NCI-H1417 treated with DMSO at 0.1 percent for 48 hours (cell line): ENCODE results near the gene KCTD16.

Experiments
- DNase-seq: peaks from one replicate; lab custom pipeline; 2025; lab: John Stamatoyannopoulos, UW

The KCTD16 gene

DNA sequence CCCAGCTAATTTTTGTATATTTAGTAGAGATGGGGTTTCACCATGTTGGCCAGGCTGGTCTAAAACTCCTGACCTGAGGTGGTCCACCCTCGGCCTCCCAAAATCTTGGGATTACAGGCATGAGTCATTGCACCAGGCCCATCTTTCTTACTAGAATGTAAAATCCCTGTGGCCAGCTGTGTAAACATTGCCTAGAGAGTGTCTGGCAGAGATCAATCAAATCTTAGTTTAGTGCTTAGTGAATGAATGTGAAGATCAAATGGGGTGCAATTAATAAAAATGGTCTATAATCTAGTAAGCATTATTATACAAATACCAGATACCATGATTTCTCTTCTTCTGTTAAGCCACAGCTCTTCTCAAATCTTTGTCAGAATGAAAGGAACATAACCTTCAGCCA, 289.9 kb downstream of the KCTD16 start:
- no peak for DNase-seq

- no peak for DNase-seq
These were observed 291.9 kb downstream of the KCTD16 start for GRCh38 chr5:144462577-144462976.

DNA sequence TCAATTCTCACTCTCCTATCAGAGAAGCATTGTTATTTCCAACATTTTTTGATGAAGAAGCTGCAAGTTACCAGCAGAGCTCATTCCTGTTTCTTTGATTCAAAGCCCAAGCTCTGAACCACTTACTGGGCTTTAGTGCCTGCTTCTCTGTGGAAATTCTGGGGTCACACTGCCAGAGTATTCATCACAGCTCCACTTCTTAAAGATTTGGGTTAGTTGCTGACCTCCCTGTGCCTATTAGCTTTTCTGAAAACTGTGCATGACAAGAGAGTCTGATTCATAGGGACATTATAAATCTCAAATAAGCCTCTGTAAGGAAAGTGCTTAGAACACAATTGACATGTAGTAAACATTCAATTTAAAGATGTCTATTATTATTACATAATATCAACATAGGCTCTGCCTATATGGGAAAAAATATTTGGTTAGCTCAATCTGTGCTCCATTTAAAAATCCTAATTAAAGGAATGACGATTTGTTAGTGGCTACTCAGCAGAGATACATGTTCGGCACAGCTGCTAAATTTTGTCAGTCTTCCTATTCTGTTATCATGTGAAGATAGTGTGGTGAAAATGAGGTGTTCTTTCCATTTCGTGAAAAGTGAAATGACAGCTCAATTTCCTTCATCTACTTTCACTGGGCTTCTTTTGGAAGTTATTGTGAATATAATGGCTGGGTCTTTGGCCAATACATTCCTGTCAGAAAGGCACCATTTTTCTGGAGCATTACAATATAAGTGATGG, 293.0 kb downstream of the KCTD16 start:
- DNase-seq, result no peak

GRCh38 chr5:144464306-144464705, 293.6 kb downstream of the KCTD16 start:
- no peak for DNase-seq

DNA sequence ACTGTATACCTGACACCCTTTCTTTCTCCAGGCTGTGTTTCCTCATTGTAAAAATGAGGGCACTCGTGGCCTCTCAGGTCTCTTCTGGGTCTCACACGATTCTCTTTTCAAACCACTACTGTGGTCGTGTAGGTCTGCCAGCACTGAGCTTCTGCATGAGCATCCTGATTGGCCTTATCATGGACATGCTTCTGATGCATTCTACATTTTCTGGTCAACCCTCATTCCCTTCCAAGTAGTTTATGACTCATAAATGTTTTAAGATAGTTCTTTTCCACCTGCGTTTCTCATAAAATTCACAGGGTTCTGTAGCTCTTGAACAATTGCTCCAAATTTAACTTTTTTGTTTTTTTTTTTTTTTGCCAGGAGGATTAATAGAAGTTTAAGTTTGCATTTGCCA, 294.8 kb downstream of the KCTD16 start:
- no peak for DNase-seq

- DNase-seq, result no peak
These were observed 297.1 kb downstream of the KCTD16 start for GRCh38 chr5:144467792-144468191.

DNA sequence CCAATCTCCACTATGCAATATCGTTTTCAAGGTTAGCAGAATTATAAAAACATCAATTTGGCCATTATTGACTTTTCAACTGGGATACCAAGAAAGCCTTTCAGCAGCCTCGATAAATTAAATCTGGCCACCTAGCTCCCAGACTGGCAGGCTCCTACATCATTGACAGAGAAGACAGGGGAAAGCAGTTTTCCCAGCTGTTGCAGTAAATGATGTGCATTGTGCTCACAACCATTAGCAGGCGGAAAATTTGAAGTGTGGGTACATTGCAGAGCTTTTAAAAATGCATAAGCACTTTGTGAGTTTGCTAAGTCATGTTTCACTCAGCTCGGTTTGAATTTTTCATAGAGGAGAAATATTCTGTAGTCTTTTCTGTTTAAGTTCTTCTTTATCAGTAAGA, 297.9 kb downstream of the KCTD16 start:
- DNase-seq, result no peak

DNA sequence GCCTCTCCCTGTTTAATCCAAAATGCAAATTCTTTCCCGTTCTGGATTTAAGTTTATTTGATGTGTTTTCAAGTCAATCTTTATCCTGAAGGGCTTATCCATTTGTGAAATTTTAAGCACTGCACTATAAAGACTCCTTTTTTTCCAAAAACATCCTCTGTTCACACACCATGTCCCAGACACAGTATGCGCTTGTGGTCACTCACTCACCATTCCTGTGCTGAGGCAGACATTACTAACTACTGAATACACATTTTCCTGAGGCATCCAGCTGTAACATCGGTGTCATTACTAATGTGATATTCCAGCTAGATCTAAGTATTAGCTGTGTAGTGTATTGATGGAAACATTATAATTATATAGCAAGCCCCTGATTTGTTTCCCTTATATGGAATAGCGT, 298.4 kb downstream of the KCTD16 start:
- DNase-seq, result no peak

DNA sequence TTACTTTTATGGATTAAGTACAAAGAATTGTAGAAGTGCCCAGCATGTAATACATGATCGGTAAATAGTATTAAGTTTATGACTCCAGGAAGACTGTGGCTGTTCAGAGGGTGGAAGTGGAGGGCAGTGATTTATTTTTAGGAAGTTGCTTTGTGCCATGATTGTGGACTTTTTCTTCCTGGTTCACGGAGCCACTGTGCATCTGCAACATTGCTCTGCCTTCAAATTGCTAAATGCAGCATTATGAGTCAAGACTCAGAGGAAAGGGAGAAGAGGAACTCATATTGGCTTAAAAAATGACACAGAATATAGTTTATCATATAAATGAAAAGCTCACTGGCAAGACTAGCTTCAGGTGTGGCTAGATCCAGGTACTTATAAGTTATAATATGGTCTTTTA, 301.5 kb downstream of the KCTD16 start:
- DNase-seq, result no peak

DNA sequence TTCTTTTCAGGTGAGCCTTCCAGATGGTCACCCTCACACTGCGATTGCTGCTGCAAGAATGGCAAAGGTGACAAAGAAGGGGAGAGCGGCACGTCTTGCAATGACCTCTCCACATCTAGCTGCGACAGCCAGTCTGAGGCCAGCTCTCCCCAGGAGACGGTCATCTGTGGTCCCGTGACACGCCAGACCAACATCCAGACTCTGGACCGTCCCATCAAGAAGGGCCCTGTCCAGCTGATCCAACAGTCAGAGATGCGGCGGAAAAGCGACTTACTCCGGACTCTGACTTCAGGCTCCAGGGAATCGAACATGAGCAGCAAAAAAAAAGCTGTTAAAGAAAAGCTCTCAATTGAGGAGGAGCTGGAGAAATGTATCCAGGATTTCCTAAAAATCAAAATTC, 303.0 kb downstream of the KCTD16 start:
- DNase-seq, result no peak

- DNase-seq, result no peak
These were observed 307.9 kb downstream of the KCTD16 start for GRCh38 chr5:144478565-144478964.

- DNase-seq, result no peak
These were observed 311.2 kb downstream of the KCTD16 start for GRCh38 chr5:144481861-144482260.

- DNase-seq, result no peak
These were observed 313.6 kb downstream of the KCTD16 start for GRCh38 chr5:144484124-144484897.

DNA sequence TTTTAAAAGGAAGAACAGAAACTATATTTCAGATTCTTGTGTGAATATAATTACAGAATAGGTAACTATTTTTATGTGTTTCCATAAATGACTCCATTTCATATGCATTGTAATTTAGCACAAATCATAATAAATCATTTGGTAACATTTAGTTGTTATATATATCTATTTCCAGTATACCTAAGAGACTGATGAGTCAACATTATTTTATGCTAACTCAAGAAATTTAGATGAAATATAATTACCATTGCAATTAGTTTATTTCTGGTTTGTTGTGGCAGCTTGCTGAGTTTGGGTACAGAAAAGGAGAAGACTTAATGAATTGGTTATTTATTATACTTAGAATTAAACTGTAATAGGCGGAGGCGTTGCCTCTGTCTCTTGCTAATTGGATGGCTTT, 314.9 kb downstream of the KCTD16 start:
- DNase-seq, result no peak

DNA sequence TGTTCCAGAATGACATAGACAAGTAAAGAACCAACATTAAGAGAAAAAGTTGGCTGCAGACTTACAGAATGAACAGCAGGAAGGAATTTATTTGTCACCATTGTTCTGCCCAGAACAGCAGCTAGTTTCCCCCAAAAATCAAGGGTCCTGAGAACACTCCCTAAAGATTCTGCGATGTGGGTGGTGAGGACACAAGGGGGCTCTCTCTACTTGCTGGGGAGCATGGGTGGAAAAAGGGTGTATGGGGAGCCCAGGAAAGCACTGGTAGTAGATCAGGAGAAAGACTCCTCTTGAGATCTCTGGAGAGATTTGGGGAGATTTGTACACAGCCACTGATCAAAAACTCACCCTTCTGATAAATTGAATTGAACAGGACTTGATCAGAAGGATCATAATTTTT, 316.5 kb downstream of the KCTD16 start:
- no peak for DNase-seq

DNA sequence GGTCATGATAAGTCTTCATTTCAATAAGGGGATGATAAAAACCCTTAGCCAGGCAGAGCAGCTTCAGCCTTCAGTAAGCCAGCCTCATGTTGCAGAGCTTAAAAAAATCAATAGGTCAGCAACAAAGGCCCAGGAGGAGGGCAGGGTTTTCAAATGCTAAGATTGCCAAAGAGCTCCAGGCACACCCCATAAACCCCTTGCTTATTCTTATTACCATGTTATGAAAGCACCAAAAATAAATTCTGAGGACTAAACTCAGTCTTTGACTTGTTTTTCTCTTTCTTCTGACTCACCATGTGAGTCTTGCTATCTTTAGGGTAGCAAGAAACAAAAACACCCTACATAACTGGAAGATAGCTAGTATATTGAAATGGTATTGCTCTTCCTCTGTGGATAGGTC, 317.1 kb downstream of the KCTD16 start:
- no peak for DNase-seq

DNA sequence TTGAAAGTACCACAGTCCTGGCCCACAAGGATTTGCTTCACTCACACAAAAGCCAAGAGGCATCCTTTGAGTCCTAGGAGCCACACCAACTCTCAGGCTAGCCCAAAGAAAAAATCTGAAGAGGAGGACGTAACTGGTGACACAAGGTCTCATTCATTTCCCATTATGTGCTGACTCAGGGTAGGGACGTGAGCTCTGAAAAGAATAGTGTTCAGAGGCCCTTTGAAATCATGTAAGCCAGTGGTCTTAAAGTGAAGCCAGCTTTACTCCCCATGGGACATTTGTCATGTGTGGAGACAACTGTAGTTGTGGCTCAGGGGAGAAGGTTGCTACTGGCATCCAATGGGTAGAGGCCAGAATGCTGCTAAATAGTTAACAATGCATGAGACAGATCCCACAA, 332.4 kb downstream of the KCTD16 start:
- DNase-seq, result no peak

GRCh38 chr5:144504929-144505577, 334.4 kb downstream of the KCTD16 start:
- no peak for DNase-seq

DNA sequence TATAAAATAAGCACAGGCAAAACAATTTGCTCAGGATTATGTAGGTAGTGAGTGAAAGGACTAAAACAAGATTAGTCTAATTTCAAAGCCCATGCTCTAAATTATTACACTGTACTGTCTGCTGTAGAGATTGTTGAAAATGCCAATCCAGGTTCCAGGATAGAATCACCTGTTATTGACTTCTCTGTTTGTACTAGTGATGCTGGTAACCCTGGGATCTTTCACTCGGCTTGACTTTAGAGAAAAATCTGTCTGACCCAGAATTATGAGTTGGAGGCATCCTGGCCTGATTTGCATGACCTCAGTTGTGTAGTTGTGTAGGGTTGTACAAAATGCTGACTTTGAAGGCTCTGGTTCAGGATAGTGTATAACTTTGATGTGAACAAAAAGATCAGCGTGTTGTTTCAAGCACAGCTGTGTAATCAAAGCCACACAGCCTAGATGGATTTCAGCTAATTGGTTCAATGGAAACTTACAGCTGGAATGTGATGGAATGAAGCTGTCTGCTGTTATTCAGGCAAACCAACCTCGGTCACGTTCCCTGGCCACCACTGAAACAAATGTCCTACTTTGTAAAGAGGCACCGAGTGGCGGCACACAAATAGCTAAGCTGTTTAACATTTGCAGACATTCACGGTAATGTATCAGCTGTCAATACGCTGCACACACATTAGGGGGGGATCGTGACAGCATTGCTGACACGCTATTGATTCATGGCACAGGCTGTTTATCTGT, 340.3 kb downstream of the KCTD16 start:
- DNase-seq, result no peak

GRCh38 chr5:144511580-144512072, 341.0 kb downstream of the KCTD16 start:
- DNase-seq, result no peak

GRCh38 chr5:144522698-144523097, 352.0 kb downstream of the KCTD16 start:
- no peak for DNase-seq

DNA sequence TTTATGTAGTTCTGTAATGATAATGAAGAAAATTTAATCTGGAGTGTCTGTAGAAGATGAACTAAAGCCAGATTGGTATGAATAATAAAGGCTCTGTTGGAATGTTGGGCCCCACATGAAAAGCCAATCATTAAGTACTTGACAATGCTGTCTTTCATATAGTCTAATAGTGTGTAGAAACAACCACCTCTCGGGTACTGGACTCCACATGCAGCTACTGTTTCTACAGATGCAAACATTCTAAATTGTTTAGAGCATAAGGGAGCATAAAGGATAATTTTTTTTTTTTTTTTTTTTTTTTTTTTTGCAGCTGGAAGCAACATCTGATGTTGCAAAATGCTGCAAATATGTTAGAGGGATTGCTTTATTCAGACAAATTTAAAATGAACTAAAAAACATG, 354.3 kb downstream of the KCTD16 start:
- DNase-seq, result no peak
